HG03159 (cell line): ENCODE data around the gene ATP13A5.

Experiments used
- ATAC-seq: cut with Tn5 transposase; IDR thresholded peaks from one replicate; pipeline ENCODE4 v1.9.1; 2021; ENCODE audit warnings: mild to moderate bottlenecking, moderate library complexity; ENCODE audit not compliant: unreplicated experiment

ATP13A5 gene

GRCh38 chr3:193378706-193379105 is at the start of gene ATP13A5:
ATP13A5 (minus strand) TSS chr3:193378753; CDS start chr3:193378725, 28 bp downstream.
- ATAC-seq = no peak

GRCh38 chr3:193418576-193419373 is 40.2 kb upstream of the ATP13A5 start:
- no peak for ATAC-seq

GRCh38 chr3:193416629-193417028 is 38.1 kb upstream of the ATP13A5 start:
- no peak for ATAC-seq

GRCh38 chr3:193407688-193408087 is 29.1 kb upstream of the ATP13A5 start:
- no peak for ATAC-seq

GRCh38 chr3:193407112-193407511 is 28.6 kb upstream of the ATP13A5 start:
- no peak for ATAC-seq

- ATAC-seq = no peak
Measured at GRCh38 chr3:193403307-193403706, 24.8 kb upstream of the ATP13A5 start.

GRCh38 chr3:193400304-193400703 is 21.8 kb upstream of the ATP13A5 start:
- ATAC-seq = no peak

- no peak for ATAC-seq
Measured at GRCh38 chr3:193396451-193397244, 18.1 kb upstream of the ATP13A5 start.

- no peak for ATAC-seq
Measured at GRCh38 chr3:193391902-193392301, 13.3 kb upstream of the ATP13A5 start.

GRCh38 chr3:193389335-193389734 is 10.8 kb upstream of the ATP13A5 start:
- no peak for ATAC-seq

- no peak for ATAC-seq
Measured at GRCh38 chr3:193388361-193388760, 9.8 kb upstream of the ATP13A5 start.

GRCh38 chr3:193387596-193387995 is 9.0 kb upstream of the ATP13A5 start:
- no peak for ATAC-seq

- no peak for ATAC-seq
Measured at GRCh38 chr3:193377591-193377990, 962 bp downstream of the ATP13A5 start.

- no peak for ATAC-seq
Measured at GRCh38 chr3:193375614-193376013, 2.9 kb downstream of the ATP13A5 start.

GRCh38 chr3:193372783-193373182 is 5.8 kb downstream of the ATP13A5 start:
- no peak for ATAC-seq

- no peak for ATAC-seq
Measured at GRCh38 chr3:193367868-193368267, 10.7 kb downstream of the ATP13A5 start.

GRCh38 chr3:193357291-193357690 is 21.3 kb downstream of the ATP13A5 start:
- ATAC-seq = no peak

- ATAC-seq = no peak
Measured at GRCh38 chr3:193354423-193354822, 24.1 kb downstream of the ATP13A5 start.

GRCh38 chr3:193350744-193351143 is 27.8 kb downstream of the ATP13A5 start:
- no peak for ATAC-seq

GRCh38 chr3:193348686-193349085 is 29.9 kb downstream of the ATP13A5 start:
- ATAC-seq = no peak

GRCh38 chr3:193347521-193348501 is 30.7 kb downstream of the ATP13A5 start:
- peak; percentile 55 for ATAC-seq
